ENCODE measurements around the gene S100A7. TPM values are rescaled to one million over a fixed set of nuclear protein-coding genes. Genes with fewer than 3 reads are reported as not detected.

The S100A7 gene
- total RNA-seq, 1 donor from 2014 or later, result not detected

GRCh38 chr1:153506386-153506785, 45.9 kb upstream of the S100A7 start:
- no peak for DNase-seq
- no peaks in the 10 kb centered on the region for H3K9me3 ChIP-seq (replicated peaks)
- H3K36me3 ChIP-seq, result no peaks in the 10 kb centered on the region
- intact Hi-C loops (cut with micrococcal nuclease), result no loop called here
- H3K27ac ChIP-seq (replicated peaks), result peak overlapping the region; percentile 89
- H3K4me3 ChIP-seq, result no peak overlapping the region
- no peaks in the 10 kb centered on the region for H3K27me3 ChIP-seq (ENCODE audit: low read depth)
- H3K4me1 ChIP-seq, result peaks cover 31% of the 10 kb centered on the region
- TF ChIP-seq CTCF (IDR thresholded peaks at IDR 0.05; ENCODE audit: borderline replicate concordance), result no peak

GRCh38 chr1:153505576-153505975, 45.1 kb upstream of the S100A7 start:
- H3K4me3 ChIP-seq, result no peak overlapping the region
- intact Hi-C loops (cut with micrococcal nuclease), result no loop called here
- peaks cover 25% of the 10 kb centered on the region for H3K4me1 ChIP-seq
- no peaks in the 10 kb centered on the region for H3K9me3 ChIP-seq (replicated peaks)
- TF ChIP-seq CTCF (IDR thresholded peaks at IDR 0.05; ENCODE audit: borderline replicate concordance), result no peak
- no peaks in the 10 kb centered on the region for H3K27me3 ChIP-seq (ENCODE audit: low read depth)
- no peak for DNase-seq
- H3K36me3 ChIP-seq, result no peaks in the 10 kb centered on the region
- H3K27ac ChIP-seq (replicated peaks), result no peak overlapping the region

GRCh38 chr1:153503766-153504165, 43.3 kb upstream of the S100A7 start:
- no peak for TF ChIP-seq CTCF (IDR thresholded peaks at IDR 0.05; ENCODE audit: borderline replicate concordance)
- H3K4me1 ChIP-seq, result peaks cover 25% of the 10 kb centered on the region
- intact Hi-C loops (cut with micrococcal nuclease), result no loop called here
- no peaks in the 10 kb centered on the region for H3K36me3 ChIP-seq
- no peak overlapping the region for H3K4me3 ChIP-seq
- H3K27ac ChIP-seq (replicated peaks), result no peak overlapping the region
- H3K27me3 ChIP-seq (ENCODE audit: low read depth), result no peaks in the 10 kb centered on the region
- H3K9me3 ChIP-seq (replicated peaks), result no peaks in the 10 kb centered on the region
- DNase-seq, result no peak

GRCh38 chr1:153498746-153499145, 38.3 kb upstream of the S100A7 start:
- Histone ChIP-seq H3K27me3 (ENCODE audit: low read depth) (no peaks in the 10 kb centered on the region), H3K4me1 (peaks cover 5% of the 10 kb centered on the region), H3K4me3 (no peak overlapping the region), H3K9me3 (replicated peaks) (no peaks in the 10 kb centered on the region), H3K36me3 (no peaks in the 10 kb centered on the region), H3K27ac (replicated peaks) (no peak overlapping the region)
- intact Hi-C loops (cut with micrococcal nuclease), result loop anchor here (5.0 kb wide), 1 partner anchor 146 kb away; no protein-coding TSS in a partner anchor
- DNase-seq, result no peak
- TF ChIP-seq CTCF (IDR thresholded peaks at IDR 0.05; ENCODE audit: borderline replicate concordance), result no peak

- intact Hi-C loops (cut with micrococcal nuclease), result loop anchor here (5.0 kb wide), 1 partner anchor 143 kb away; no protein-coding TSS in a partner anchor
- Histone ChIP-seq H3K36me3 (no peaks in the 10 kb centered on the region), H3K4me3 (no peak overlapping the region), H3K27ac (replicated peaks) (no peak overlapping the region), H3K27me3 (ENCODE audit: low read depth) (no peaks in the 10 kb centered on the region), H3K4me1 (peaks cover 10% of the 10 kb centered on the region), H3K9me3 (replicated peaks) (no peaks in the 10 kb centered on the region)
- TF ChIP-seq CTCF (IDR thresholded peaks at IDR 0.05; ENCODE audit: borderline replicate concordance), result no peak
- no peak for DNase-seq
These were observed 35.1 kb upstream of the S100A7 start for GRCh38 chr1:153495536-153495935.

Measured in left ventricle myocardium inferior (tissue), 1 donor.